Fibroblast of lung (primary cell): ENCODE data around the gene UPK3A.

ENCODE experiments used
- EZH2 ChIP-seq: IDR thresholded peaks from 2 replicates; pipeline ENCODE4 v1.5.1; 2012; ENCODE audit warnings: low read length, control low read depth, mild to moderate bottlenecking; ENCODE audit errors: missing control alignments
- TF ChIP-seq, protein P1 (sequence below), 2 donors: IDR thresholded peaks in 1 of 2; conservative IDR thresholded peaks in 1 of 2; 1 replicate in 1 of 2; 2 replicates in 1 of 2; pipeline ENCODE4 v1.5.1; 2011 to 2012; ENCODE audit warnings: low read length in 2 of 2, control low read depth in 1 of 2, inconsistent platforms in 1 of 2, low read depth in 1 of 2, mild to moderate bottlenecking in 1 of 2

- TF ChIP-seq, protein P1, sequence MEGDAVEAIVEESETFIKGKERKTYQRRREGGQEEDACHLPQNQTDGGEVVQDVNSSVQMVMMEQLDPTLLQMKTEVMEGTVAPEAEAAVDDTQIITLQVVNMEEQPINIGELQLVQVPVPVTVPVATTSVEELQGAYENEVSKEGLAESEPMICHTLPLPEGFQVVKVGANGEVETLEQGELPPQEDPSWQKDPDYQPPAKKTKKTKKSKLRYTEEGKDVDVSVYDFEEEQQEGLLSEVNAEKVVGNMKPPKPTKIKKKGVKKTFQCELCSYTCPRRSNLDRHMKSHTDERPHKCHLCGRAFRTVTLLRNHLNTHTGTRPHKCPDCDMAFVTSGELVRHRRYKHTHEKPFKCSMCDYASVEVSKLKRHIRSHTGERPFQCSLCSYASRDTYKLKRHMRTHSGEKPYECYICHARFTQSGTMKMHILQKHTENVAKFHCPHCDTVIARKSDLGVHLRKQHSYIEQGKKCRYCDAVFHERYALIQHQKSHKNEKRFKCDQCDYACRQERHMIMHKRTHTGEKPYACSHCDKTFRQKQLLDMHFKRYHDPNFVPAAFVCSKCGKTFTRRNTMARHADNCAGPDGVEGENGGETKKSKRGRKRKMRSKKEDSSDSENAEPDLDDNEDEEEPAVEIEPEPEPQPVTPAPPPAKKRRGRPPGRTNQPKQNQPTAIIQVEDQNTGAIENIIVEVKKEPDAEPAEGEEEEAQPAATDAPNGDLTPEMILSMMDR (conservative IDR thresholded peaks at IDR 0.05 in 1 of 2, IDR thresholded peaks at IDR 0.05 in 1 of 2; ENCODE audit: low read depth in 1 of 2, low read length in 2 of 2) = no peak
- no peak for TF ChIP-seq EZH2
These were observed 46.7 kb downstream of the UPK3A start for GRCh38 chr22:45331486-45331885.
